ENCODE data around the gene ZNF100. TPM values are rescaled to one million over a fixed set of nuclear protein-coding genes. Genes with fewer than 3 reads are reported as not detected.
"Not testable (repeated sequence)": the region's sequence is repeated elsewhere in the genome, so short reads cannot be mapped to it uniquely, and the experiment has no call there.

Gene ZNF100
- 8.3 and 8.8 TPM in 2 replicates for total RNA-seq (2014; rRNA removed)
- polyA plus RNA-seq (2012) = 1.5 TPM

DNA sequence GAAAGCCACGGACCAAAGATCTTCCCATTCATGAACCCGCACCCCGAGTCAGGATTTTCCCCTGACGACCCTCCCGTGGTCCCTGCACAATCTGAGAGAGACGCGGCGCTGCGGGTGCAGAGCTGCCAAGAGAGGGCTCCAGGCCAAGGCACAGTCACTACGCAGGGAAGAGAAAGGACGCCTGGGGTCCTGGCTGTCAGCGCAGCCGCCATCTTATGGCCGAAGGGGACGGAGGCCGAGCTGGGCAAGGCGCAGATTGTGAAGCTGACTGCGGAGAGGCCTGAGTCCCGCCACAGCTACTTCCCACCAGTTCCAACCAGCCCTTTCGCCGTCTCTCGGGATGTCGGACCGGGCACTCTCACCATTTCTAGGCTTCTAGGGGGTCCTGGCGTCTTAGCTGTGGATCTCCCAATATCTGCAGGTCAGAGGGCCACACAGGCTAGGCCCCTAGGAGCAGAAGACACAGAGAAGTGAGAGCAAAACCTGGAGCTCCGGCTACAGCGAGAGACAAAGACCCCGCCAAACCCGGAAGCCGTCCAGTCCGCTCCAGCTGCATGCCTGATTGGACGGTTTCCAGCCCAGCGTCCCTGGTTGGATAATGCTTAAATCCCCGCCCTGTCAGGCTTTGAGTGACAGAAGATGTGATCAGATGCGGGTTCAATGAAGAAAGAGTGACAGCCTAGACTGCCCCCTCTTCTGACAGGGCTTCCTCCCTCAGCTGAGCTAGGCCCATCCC, at the start of gene ZNF100:
TSS of gene ZNF100 (minus strand) at position 515 of the 736 bp plus-strand sequence. CDS start at position 365, 150 bp downstream.
- DNase-seq (ENCODE audit: low read depth) = peak; percentile 94

DNA sequence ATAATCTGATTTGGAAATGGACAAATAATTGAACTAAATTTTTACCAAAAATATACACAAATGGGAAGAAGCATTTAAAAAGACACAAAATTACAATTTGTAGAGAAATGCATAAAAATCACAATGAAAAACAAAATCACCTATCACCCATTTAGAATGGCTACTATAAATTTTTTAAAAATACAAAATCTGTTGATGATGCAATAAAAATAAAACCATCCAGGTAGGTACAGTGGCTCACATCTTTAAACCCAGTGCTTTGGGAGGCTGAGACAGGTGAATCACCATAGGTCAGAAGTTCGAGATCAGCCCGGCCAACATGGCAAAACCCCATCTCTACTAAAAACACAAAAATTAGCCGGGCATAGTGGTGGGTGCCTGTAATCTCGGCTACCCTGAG, 45.1 kb upstream of the ZNF100 start:
- no peak for DNase-seq (ENCODE audit: low read depth)

DNA sequence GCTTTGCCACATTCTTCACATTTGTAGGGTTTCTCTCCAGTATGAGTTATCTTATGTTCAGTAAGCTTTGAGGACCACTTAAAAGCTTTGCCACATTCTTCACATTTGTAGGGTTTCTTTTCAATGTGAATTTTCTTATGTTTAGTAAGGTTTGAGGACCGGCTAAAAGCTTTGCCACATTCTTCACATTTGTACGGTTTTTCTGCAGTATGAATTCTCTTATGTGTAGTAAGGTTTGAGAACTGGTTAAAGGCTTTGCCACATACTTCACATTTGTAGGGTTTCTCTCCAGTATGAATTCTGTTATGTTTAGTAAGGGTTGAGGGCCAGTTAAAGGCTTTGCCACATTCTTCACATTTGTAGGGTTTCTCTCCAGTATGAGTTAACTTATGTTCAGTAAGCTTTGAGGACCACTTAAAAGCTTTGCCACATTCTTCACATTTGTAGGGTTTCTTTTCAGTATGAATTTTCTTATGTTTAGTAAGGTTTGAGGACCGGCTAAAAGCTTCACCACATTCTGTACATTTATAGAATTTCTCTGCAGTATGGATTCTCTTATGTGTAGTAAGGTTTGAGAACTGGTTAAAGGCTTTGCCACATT, 41.1 kb upstream of the ZNF100 start:
- not testable (repeated sequence) for DNase-seq (ENCODE audit: low read depth)

DNA sequence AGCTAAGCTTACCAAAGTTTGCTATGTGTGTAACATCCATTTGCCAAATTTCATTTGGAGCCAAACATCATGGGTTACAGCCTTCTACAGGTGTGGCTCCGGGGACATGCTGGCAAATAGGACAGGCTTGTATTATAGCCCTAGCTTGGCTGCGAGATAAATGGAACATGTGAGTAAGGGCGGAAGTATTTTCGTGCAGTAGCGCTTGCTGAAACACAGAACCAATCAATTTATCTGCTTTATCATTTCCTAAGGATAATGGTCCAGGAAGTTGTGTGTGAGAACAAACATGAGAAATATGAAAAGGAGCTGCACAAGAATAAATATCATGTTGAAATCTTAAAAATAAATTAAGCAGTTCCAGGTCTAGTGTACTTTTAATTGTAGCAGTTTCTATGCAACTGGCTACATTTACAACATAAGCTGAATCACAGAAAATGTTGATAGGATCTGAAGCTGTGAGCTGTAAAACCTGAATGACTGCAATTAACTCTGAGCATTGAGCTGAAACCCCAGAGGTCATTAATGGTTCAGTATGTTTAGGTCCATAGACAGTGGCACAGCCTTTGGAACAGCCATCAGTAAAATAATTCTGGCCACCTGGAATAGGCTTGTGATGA, 22.2 kb upstream of the ZNF100 start:
- no peak for DNase-seq (ENCODE audit: low read depth)

DNA sequence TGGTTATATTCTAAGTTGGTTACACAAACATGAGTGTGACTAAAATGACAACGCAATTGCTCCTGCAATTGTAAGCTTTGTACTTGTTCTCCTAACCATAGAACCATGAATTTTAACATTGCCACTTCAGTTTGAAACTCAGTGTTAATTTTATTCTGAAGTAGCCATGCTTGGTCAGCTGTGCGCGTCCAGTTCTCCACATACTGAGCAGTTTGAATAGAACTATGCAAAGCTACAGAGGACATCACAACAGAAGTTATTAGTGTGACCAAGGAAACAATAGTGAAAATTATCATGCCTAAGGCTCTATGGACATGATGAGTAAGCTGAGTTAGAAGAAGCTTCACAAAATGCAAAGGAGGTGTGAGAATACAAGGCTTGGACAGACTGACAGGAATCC, 19.6 kb upstream of the ZNF100 start:
- no peak for DNase-seq (ENCODE audit: low read depth)

DNA sequence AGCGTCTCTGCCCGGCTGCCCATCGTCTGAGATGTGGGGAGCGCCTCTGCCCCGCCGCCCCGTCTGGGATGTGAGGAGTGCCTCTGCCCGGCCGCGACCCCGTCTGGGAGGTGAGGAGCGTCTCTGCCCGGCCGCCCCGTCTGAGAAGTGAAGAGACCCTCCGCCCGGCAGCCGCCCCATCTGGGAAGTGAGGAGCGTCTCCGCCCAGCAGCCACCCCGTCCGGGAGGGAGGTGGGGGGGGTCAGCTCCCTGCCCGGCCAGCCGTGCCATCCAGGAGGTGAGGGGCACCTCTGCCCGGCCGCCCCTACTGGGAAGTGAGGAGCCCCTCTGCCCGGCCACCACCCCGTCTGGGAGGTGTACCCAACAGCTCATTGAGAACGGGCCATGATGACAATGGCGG, 8.4 kb upstream of the ZNF100 start:
- not testable (repeated sequence) for DNase-seq (ENCODE audit: low read depth)

DNA sequence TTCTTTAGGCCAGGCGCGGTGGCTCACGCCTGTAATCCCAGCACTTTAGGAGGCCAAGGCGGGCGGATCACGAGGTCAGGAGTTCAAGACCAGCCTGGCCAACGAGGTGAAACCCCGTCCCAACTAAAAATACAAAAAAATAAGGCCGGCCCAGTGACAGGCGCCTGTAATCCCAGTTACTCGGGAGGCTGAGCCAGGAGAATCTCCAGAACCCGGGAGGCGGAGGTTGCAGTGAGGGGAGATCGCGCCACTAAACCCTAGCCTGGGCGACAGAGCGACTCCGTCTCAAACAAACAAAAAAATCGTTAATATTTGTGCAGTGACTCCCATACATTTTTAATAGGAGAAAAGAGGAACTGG, 694 bp downstream of the ZNF100 start:
- peak; percentile 12 for DNase-seq (ENCODE audit: low read depth)

DNA sequence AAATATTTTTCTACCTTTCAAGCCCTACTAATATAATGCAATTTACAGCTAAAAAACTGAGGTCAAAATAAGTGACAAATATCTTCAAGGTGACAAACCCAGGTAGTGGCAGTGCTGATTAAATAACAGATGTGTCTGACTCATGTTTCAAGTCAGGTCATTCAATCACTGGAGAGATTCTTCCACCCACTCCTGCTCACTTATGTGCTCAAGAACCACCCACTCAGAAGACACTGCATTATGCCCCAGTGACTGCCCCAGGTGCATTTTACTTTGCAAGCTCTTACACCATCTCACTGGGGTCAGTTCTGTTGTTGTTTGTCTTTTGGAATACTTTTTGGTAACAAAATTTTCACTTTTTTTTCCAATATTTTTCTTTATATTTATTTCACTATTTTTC, 2.2 kb downstream of the ZNF100 start:
- DNase-seq (ENCODE audit: low read depth) = no peak

DNA sequence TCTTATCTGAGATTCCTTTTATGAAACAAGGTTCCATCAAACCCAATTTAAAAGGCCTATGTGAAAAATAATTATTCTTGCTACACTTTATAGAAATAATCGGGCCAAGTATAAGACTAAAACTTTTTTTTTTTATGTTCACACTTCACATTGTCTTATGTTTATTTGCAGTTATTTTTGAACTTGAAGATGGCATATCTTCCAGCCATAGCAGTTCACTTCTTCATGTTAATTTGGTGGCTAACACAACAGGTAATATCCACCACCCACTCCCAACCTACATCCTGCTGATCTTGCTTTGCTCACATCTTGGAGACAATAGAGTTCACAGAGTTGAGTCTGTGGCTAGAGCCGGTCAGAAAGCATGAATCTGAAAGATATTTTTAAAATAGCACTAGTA, 5.8 kb downstream of the ZNF100 start:
- DNase-seq (ENCODE audit: low read depth) = not testable (repeated sequence)

DNA sequence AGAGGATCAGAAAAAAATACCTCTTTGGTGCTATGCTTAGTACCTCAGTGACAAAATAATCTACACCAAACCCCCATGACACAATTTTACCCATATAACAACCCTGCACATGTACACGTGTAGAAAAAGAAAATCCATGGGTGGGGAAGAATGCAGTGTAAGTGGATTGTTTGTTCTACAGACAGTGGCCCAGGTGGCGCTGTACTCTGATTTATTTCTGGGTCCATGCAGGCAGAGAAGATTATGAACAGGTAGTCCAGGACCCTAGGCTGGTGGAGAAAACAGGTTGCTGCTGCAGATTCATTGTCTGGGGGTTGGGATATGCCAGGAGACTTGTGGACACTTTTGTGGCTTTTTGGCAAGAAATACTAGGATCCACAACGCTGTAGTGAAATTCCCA, 9.1 kb downstream of the ZNF100 start:
- DNase-seq (ENCODE audit: low read depth) = no peak

DNA sequence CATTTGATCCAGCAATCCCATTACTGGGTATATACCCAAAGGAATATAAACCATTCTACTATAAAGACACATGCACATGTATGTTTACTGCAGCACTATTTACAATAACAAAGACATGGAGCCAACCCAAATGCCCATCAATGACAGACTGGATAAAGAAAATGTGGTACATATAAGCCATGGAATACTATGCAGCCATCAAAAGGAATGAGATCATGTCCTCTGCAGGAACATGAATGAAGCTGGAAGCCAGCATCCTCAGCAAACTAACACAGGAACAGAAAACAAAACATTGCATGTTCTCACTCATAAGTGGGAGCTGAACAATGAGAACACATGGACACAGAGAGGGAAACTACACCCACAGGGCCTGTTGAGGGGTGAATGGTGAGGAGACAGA, 11.8 kb downstream of the ZNF100 start:
- DNase-seq (ENCODE audit: low read depth) = not testable (repeated sequence)

DNA sequence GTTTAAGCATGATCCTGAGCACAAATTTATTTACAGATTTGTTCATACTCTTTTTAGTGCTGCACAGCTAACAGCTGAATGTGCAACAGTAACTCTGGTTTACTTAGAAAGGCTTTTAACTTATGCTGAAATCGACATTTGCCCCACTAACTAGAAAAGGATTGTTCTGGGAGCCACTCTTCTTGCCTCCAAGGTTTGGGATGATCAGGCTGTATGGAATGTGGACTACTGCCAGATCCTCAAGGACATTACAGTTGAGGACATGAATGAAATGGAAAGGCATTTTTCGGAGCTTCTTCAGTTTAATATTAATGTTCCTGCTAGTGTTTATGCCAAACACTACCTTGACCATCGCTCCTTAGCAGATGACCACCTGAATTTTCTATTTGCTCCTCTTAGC, 16.0 kb downstream of the ZNF100 start:
- peak; percentile 50 for DNase-seq (ENCODE audit: low read depth)

DNA sequence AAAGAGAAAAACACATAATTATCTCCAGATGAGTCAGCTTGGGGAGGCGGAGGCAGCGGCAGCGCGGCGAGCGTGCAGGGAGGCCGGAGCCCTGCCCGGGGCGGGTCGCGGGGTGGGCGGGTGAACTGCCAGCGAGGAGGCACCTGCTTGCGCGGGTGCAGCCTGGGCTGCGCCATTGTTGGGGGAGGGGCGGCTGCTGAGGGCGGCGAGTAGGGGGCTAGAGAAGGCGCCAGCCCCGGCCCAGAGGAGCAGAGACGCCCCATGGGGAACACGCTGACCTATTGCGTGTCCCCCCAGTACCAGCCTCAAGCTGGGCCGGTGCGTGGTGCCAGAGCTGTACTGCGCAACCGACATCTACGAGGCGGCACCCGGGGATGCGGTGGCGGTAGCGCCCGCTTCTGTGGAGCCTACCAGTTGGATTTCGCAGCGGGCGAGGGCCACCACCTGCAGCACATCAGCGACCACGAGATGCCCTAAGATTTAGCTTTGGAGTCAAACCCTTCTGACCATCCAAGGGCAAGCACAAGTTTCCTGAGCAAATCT, 16.7 kb downstream of the ZNF100 start:
- DNase-seq (ENCODE audit: low read depth) = no peak

DNA sequence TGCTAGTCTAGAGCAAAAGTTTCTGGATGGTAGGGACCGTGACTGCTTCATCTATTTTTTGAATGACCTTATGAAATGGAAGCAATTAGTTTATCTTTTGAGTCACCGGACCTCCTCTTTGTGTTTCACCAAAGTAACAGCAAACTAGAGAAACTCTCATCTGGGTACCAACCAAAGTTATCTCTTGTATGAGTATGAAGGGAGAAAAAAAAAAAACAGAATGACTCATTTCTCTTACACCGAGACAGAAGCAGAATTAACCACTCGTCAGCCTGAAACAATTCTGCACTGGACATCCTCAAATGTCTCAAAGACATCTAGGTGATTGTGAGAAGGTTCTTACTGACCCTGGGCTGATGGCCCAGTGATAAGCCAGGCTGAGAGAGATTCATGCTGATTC, 18.3 kb downstream of the ZNF100 start:
- peak; percentile 26 for DNase-seq (ENCODE audit: low read depth)

DNA sequence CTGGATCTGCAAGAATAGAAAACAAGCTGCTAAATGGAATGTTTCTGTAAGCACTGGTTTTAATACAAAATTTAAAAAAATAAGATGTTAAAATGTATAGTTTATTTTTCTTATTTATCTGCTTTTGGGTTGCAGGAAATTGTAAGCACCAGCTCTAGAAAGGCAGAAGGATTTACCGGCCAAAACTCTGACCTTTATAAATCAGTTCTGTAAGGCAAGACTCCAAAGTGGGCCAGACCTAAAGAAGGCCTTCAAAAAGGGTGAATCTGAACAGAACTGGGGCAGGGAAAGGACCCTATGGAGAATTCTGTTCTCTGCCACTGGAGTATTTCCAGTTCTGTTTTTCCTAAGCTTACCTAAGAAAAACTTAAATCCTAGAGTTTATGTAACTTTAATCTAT, 19.3 kb downstream of the ZNF100 start:
- DNase-seq (ENCODE audit: low read depth) = no peak

DNA sequence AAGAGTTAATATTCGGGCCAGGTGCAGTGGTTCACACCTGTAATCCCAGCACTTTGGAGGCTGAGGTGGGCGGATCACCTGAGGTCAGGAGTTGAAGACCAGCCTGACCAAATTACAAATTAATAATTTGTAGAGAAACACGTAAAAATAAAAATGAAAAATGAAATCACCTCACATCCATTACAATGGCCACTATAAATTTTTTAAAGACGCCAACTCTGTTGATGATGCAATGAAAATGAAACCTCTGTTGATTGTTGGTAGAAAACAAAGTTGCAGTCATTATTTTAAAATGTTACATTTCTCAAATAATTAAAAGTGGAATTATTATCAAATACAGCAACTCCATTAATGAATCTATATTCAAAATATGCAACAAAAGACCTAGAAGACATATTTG, 26.8 kb downstream of the ZNF100 start:
- DNase-seq (ENCODE audit: low read depth) = no peak

DNA sequence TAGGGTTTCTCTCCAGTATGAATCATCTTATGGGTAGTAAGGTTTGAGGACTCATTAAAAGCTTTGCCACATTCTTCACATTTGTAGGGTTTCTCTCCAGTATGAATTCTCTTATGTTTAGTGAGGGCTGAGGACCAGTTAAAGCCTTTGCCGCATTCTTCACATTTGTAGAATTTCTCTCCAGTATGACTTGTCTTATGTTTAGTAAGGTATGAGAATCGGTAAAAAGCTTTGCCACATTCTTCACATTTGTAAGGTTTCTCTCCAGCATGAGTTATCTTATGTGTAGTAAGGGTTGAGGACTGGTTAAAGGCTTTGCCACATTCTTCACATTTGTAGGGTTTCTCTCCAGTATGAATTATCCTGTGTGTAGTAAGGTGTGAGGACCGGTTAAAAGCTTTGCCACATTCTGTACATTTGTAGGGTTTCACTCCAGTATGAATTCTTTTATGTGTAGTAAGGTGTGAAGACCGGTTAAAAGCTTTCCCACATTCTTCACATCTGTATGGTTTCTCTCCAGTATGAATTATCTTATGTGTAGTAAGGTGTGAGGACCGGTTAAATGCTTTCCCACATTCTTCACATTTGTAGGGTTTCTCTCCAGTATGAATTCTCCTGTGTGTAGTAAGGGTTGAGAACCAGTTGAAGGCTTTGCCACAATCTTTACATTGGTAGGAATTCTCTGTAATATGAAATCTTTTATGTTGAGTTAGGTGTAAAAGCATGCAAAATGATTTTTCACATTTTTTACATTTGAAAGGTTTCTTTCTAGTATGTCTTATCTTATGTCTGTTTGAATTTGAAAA, 40.2 kb downstream of the ZNF100 start:
- not testable (repeated sequence) for DNase-seq (ENCODE audit: low read depth)

DNA sequence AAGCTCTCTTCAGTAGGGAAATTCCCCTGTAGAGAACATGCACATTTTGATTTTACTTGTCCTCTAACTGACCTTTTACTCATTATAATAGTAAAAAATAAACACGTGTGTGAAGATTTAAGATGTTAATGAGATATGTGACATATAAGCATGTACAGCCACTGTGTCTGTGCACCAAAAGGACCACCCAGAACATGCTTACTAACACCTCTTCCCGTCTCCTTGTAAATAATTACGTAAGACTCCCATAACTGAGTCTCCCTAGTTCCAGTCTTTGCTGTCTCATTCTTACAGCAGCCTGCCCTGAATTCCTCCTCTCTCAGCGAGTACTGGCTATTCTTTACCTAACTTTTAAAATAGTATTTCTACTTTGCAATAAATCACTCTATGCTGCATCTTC, 53.6 kb downstream of the ZNF100 start:
- no peak for DNase-seq (ENCODE audit: low read depth)

DNA sequence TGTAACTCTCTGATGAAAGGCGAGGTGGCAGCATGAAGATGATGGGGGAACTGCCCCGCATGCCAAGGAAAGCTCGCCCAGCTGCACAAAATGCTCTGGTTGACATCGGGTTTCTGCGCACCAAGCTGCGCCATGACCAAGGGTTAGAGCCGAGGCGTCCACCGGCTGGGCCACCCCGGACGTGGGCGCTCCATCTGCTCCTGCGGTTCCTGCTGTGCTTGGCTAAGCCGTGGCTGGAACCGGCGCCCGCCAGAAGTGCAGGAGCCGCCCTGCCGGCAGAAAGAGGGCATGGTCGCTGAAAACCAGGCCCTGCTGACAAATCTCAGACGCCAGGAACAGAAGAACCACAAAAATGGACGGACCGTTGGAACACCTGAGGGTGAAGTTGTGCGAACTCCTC, 57.9 kb downstream of the ZNF100 start:
- no peak for DNase-seq (ENCODE audit: low read depth)

DNA sequence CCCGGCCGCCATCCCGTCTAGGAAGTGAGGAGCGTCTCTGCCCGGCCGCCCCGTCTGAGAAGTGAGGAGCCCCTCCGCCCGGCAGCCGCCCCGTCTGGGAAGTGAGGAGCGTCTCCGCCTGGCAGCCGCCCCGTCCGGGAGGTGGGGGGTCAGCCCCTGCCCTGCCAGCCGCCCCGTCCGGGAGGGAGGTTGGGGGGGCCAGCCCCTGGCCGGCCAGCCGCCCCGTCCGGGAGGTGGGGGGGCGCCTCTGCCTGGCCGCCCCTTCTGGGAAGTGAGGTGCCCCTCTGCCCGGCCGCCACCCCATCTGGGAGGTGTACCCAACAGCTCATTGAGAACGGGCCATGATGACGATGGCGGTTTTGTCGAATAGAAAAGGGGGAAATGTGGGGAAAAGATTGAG, 59.5 kb downstream of the ZNF100 start:
- not testable (repeated sequence) for DNase-seq (ENCODE audit: low read depth)

DNA sequence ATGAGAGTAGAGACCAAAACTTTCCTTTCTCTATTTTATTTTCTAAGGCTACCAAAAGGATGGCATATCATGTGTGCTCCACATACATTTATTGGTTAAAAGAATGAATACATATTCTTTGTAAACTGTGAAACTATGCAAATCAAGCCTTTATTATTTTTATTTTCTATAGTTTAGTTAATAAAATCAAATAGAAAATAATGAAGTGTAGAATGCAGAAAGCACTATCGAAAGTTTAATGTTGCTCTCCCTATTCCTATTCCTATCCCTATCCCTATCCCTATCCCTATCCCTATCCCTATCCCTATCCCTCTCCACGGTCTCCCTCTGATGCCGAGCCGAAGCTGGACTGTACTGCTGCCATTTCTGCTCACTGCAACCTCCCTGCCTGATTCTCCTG, 60.3 kb downstream of the ZNF100 start:
- no peak for DNase-seq (ENCODE audit: low read depth)

DNA sequence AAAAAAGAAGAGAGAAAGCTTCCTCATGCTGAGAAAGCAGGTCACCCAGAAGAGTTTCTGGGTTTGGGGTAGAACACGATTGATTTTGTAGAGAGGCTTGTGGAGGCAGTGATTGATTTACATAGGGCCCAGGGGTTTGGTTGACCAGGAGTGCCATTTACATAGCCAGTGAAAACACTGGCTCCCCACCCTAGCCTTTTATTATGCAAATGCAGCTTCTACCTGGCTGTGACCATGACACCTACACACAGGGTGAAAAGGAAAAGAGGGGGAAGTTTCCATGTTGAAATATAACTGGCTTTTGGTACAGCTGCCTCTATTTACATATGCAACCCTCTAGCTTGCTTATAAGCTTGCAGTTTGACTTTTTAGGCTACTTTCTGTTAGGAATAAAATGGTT, 62.0 kb downstream of the ZNF100 start:
- DNase-seq (ENCODE audit: low read depth) = no peak

All from LHCN-M2 (cell line).